ENCODE measurements around the gene COL12A1. TPM values are rescaled to one million over a fixed set of nuclear protein-coding genes. Genes with fewer than 3 reads are reported as not detected.

The COL12A1 gene
- total RNA-seq, 1 donor from 2014 or later = 2,335 TPM

GRCh38 chr6:75114806-75115205 is 91.0 kb downstream of the COL12A1 start:
- Mint-ChIP-seq H3K4me1 (ENCODE audit: unreplicated experiment) (peaks cover 80% of the 10 kb centered on the region), H3K27me3 (ENCODE audit: unreplicated experiment) (no peaks in the 10 kb centered on the region), H3K27ac (ENCODE audit: unreplicated experiment) (peak overlapping the region; percentile 90), H3K4me3 (ENCODE audit: unreplicated experiment) (peak overlapping the region; percentile 27), H3K9me3 (ENCODE audit: unreplicated experiment) (no peaks in the 10 kb centered on the region), H3K36me3 (ENCODE audit: unreplicated experiment) (peaks cover 86% of the 10 kb centered on the region)
- no peak for DNase-seq (ENCODE audit: extremely low spot score, unreplicated experiment)
- TF ChIP-seq CTCF (IDR thresholded peaks at IDR 0.05) = no peak

- peaks cover 81% of the 10 kb centered on the region for H3K4me1 Mint-ChIP-seq (ENCODE audit: unreplicated experiment)
- peaks cover 86% of the 10 kb centered on the region for H3K36me3 Mint-ChIP-seq (ENCODE audit: unreplicated experiment)
- H3K27me3 Mint-ChIP-seq (ENCODE audit: unreplicated experiment) = no peaks in the 10 kb centered on the region
- no peak for TF ChIP-seq CTCF (IDR thresholded peaks at IDR 0.05)
- H3K9me3 Mint-ChIP-seq (ENCODE audit: unreplicated experiment) = no peaks in the 10 kb centered on the region
- H3K27ac Mint-ChIP-seq (ENCODE audit: unreplicated experiment) = peak overlapping the region; percentile 90
- no peak for DNase-seq (ENCODE audit: extremely low spot score, unreplicated experiment)
- H3K4me3 Mint-ChIP-seq (ENCODE audit: unreplicated experiment) = no peak overlapping the region
These were observed 91.7 kb downstream of the COL12A1 start for GRCh38 chr6:75114195-75114594.

DNA sequence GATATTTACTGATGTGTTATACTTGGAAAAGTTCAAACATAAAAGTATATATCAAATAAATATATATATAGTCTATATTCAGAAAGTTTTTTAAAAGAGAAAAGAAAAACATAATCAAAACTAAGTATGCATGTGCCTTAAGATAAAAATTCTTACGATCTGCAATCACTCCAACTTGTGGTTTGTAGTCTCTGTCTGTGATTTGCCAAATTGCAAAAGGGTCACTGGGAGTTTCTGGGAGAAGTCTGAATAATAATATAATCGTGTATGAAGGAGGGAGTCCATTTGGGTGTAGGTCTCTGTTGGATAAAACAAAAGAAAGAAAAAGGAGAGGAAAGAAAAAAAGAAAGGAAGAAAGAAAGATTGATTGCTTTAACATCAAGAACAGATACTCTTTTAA is 92.4 kb downstream of the COL12A1 start:
- H3K36me3 Mint-ChIP-seq (ENCODE audit: unreplicated experiment) = peaks cover 86% of the 10 kb centered on the region
- peak overlapping the region; percentile 92 for H3K27ac Mint-ChIP-seq (ENCODE audit: unreplicated experiment)

GRCh38 chr6:75109765-75110164 is 96.1 kb downstream of the COL12A1 start:
- peaks cover 61% of the 10 kb centered on the region for H3K4me1 Mint-ChIP-seq (ENCODE audit: unreplicated experiment)
- H3K27me3 Mint-ChIP-seq (ENCODE audit: unreplicated experiment) = no peaks in the 10 kb centered on the region
- H3K27ac Mint-ChIP-seq (ENCODE audit: unreplicated experiment) = peak overlapping the region; percentile 54
- no peaks in the 10 kb centered on the region for H3K9me3 Mint-ChIP-seq (ENCODE audit: unreplicated experiment)
- H3K36me3 Mint-ChIP-seq (ENCODE audit: unreplicated experiment) = peaks cover 78% of the 10 kb centered on the region
- DNase-seq (ENCODE audit: extremely low spot score, unreplicated experiment) = no peak
- no peak overlapping the region for H3K4me3 Mint-ChIP-seq (ENCODE audit: unreplicated experiment)
- no peak for TF ChIP-seq CTCF (IDR thresholded peaks at IDR 0.05)

More for the DNA sequence above, 92.4 kb downstream of the COL12A1 start:
- Mint-ChIP-seq H3K4me3 (ENCODE audit: unreplicated experiment) (no peak overlapping the region), H3K9me3 (ENCODE audit: unreplicated experiment) (no peaks in the 10 kb centered on the region), H3K4me1 (ENCODE audit: unreplicated experiment) (peaks cover 82% of the 10 kb centered on the region), H3K27me3 (ENCODE audit: unreplicated experiment) (no peaks in the 10 kb centered on the region)
- DNase-seq (ENCODE audit: extremely low spot score, unreplicated experiment) = no peak
- TF ChIP-seq CTCF (IDR thresholded peaks at IDR 0.05) = no peak

- no peak for DNase-seq (ENCODE audit: extremely low spot score, unreplicated experiment)
- Mint-ChIP-seq H3K27me3 (ENCODE audit: unreplicated experiment) (no peaks in the 10 kb centered on the region), H3K9me3 (ENCODE audit: unreplicated experiment) (no peaks in the 10 kb centered on the region), H3K4me3 (ENCODE audit: unreplicated experiment) (no peak overlapping the region), H3K36me3 (ENCODE audit: unreplicated experiment) (peaks cover 79% of the 10 kb centered on the region), H3K27ac (ENCODE audit: unreplicated experiment) (peak overlapping the region; percentile 54), H3K4me1 (ENCODE audit: unreplicated experiment) (peaks cover 61% of the 10 kb centered on the region)
- TF ChIP-seq CTCF (IDR thresholded peaks at IDR 0.05) = no peak
These were observed 96.8 kb downstream of the COL12A1 start for GRCh38 chr6:75109022-75109421.

Measured in osteocyte (in vitro differentiated cells).